Suprapubic skin (tissue), 4 donors: Measurements from ENCODE around the gene LYG1.

ENCODE experiments used
- POLR2A ChIP-seq, 2 donors: fragments of 450-650 bp; IDR thresholded peaks; one replicate each; pipeline ENCODE4 v1.6.1; 2017; ENCODE audit warnings: antibody characterized with exemption in 2 of 2, mild to moderate bottlenecking in 2 of 2, moderate library complexity in 2 of 2
- POLR2AphosphoS5 ChIP-seq, 3 donors: sonication (generic); formaldehyde crosslinking; IDR thresholded peaks; one replicate each; pipeline ENCODE4 v1.6.1; 2017; ENCODE audit warnings: antibody characterized with exemption in 3 of 3
- TF ChIP-seq, protein P1 (sequence below), 2 donors: fragments of 200-600 bp in 1 of 2; fragments of 450-650 bp in 1 of 2; sonication (generic) in 1 of 2; IDR thresholded peaks; one replicate each; pipeline ENCODE4 v1.5.1; 2016 to 2019; ENCODE audit warnings: antibody characterized with exemption in 2 of 2, mild to moderate bottlenecking in 1 of 2, moderate library complexity in 1 of 2

- no peak for TF ChIP-seq POLR2A (IDR thresholded peaks at IDR 0.05)
- TF ChIP-seq, protein P1, sequence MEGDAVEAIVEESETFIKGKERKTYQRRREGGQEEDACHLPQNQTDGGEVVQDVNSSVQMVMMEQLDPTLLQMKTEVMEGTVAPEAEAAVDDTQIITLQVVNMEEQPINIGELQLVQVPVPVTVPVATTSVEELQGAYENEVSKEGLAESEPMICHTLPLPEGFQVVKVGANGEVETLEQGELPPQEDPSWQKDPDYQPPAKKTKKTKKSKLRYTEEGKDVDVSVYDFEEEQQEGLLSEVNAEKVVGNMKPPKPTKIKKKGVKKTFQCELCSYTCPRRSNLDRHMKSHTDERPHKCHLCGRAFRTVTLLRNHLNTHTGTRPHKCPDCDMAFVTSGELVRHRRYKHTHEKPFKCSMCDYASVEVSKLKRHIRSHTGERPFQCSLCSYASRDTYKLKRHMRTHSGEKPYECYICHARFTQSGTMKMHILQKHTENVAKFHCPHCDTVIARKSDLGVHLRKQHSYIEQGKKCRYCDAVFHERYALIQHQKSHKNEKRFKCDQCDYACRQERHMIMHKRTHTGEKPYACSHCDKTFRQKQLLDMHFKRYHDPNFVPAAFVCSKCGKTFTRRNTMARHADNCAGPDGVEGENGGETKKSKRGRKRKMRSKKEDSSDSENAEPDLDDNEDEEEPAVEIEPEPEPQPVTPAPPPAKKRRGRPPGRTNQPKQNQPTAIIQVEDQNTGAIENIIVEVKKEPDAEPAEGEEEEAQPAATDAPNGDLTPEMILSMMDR (IDR thresholded peaks at IDR 0.05) = no peak
- no peak for TF ChIP-seq POLR2AphosphoS5 (IDR thresholded peaks at IDR 0.05)
These were observed 60.6 kb downstream of the LYG1 start for GRCh38 chr2:99240431-99240830.
